ENCODE data around the gene MAP4.
"Not testable (repeated sequence)": the region's sequence is repeated elsewhere in the genome, so short reads cannot be mapped to it uniquely, and the experiment has no call there.

DNA sequence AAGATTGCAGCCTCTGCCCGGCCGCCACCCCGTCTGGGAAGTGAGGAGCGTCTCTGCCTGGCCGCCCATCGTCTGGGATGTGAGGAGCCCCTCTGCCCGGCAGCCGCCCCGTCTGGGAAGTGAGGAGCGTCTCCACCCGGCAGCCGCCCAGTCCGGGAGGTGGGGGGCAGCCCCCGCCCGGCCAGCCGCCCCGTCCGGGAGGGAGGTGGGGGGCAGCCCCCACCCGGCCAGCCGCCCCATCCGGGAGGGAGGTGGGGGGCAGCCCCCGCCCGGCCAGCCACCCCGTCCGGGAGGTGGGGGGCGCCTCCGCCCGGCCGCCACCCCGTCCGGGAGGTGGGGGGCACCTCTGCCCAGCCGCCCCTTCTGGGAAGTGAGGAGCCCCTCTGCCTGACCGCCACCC is 45.4 kb upstream of the MAP4 start:
- TF ChIP-seq ZNF274 (IDR thresholded peaks at IDR 0.05; ENCODE audit: low read depth, low read length); YY1 (IDR thresholded peaks at IDR 0.05; ENCODE audit: insufficient read depth, insufficient read length); SUZ12 (IDR thresholded peaks at IDR 0.05; ENCODE audit: extremely low read depth, insufficient read depth, insufficient read length): not testable (repeated sequence)

Data from NT2/D1 (cell line).